BJ (cell line): ENCODE measurements around the gene PARD6G. TPM values are rescaled to one million over a fixed set of nuclear protein-coding genes. Genes with fewer than 3 reads are reported as not detected.

Experiments used
- CTCF ChIA-PET: fragments of 350-600 bp; formaldehyde crosslinking; extraction: SDS; loops from one replicate; lab custom pipeline; 2021; ENCODE audit warnings: antibody characterized with exemption, inconsistent platforms; lab: Yijun Ruan, JAX
- POLR2A ChIA-PET: fragments of 300-600 bp; sonication (Branson Sonifier 250); formaldehyde crosslinking; extraction: SDS; loops from one replicate; lab custom pipeline; 2021; ENCODE audit warnings: antibody characterized with exemption; lab: Charles Lee
- DNase-seq: peaks from one replicate; pipeline ENCODE4 v3.0.0-alpha.2; 2011; ENCODE audit warnings: low read depth
- H3K27me3 ChIP-seq: 2 replicates; pipeline ENCODE4 v1.6.0; 2011; ENCODE audit warnings: low read length; ENCODE audit not compliant: control insufficient read depth, insufficient read depth
- H3K36me3 ChIP-seq: 2 replicates; pipeline ENCODE4 v1.5.1; 2011; ENCODE audit warnings: low read length; ENCODE audit not compliant: control insufficient read depth, insufficient read depth
- H3K4me3 ChIP-seq: 2 replicates; pipeline ENCODE4 v1.5.1; 2011; ENCODE audit warnings: low read depth, mild to moderate bottlenecking, control low read depth, low read length
- polyA plus RNA-seq: library from polyadenylated mRNA; depleted of rRNA; stranded (reverse); fragments of >200 nt; gene quantifications from 2 replicates; pipeline ENCODE4 v1.2.3, GENCODE V29; 2011
- TF ChIP-seq, protein P1 (sequence below): IDR thresholded peaks from 2 replicates; pipeline ENCODE4 v1.5.1; 2011; ENCODE audit warnings: low read depth, mild to moderate bottlenecking, control low read depth, inconsistent platforms, low read length, moderate library complexity; ENCODE audit not compliant: insufficient read depth

Gene PARD6G
- polyA plus RNA-seq, 1 experiment, result 0.96 TPM

DNA sequence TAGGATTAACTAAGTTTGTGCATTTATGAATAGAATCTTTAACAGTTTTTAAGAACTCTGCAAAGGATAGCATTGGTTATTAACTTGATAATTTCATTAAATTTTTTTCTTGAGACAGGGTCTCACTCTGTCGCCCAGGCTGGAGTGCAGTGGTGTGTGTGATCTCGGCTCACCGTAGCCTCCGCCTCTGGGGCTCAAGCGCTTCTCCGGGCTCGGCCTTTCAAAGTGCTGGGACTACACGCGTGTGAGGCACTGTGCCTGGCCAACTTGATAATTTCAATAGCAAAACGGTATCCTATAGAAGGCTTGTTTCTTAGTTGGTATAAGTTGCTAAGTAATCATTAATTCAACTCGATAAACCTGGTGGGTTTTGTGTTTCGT is 100.3 kb downstream of the PARD6G start:
- ChIA-PET CTCF (interaction anchor here (6.3 kb wide), 1 partner anchor 10 kb away, joined by 43 read pairs; no protein-coding TSS in a partner anchor), POLR2A (no interaction called here)
- H3K27me3 ChIP-seq, result no peaks in the 10 kb centered on the region
- no peaks in the 10 kb centered on the region for H3K36me3 ChIP-seq
- DNase-seq, result no peak
- peak overlapping the region; percentile 66 for H3K4me3 ChIP-seq
- TF ChIP-seq, protein P1, sequence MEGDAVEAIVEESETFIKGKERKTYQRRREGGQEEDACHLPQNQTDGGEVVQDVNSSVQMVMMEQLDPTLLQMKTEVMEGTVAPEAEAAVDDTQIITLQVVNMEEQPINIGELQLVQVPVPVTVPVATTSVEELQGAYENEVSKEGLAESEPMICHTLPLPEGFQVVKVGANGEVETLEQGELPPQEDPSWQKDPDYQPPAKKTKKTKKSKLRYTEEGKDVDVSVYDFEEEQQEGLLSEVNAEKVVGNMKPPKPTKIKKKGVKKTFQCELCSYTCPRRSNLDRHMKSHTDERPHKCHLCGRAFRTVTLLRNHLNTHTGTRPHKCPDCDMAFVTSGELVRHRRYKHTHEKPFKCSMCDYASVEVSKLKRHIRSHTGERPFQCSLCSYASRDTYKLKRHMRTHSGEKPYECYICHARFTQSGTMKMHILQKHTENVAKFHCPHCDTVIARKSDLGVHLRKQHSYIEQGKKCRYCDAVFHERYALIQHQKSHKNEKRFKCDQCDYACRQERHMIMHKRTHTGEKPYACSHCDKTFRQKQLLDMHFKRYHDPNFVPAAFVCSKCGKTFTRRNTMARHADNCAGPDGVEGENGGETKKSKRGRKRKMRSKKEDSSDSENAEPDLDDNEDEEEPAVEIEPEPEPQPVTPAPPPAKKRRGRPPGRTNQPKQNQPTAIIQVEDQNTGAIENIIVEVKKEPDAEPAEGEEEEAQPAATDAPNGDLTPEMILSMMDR, result no peak

GRCh38 chr18:80145196-80145804 is 102.0 kb downstream of the PARD6G start:
- H3K4me3 ChIP-seq, result no peak overlapping the region
- no peak for DNase-seq
- CTCF ChIA-PET, result interaction anchor here (0.8 to 6.3 kb wide), 2 partner anchors 12 to 160 kb away, joined by 3 to 43 read pairs; no protein-coding TSS in a partner anchor
- no peaks in the 10 kb centered on the region for H3K27me3 ChIP-seq
- peaks cover 2% of the 10 kb centered on the region for H3K36me3 ChIP-seq
- POLR2A ChIA-PET, result no interaction called here
- TF ChIP-seq, protein P1, result no peak

- H3K27me3 ChIP-seq, result no peaks in the 10 kb centered on the region
- no peak overlapping the region for H3K4me3 ChIP-seq
- ChIA-PET CTCF (interaction anchor here (1.3 to 6.3 kb wide), 2 partner anchors 13 to 210 kb away, joined by 3 to 43 read pairs; no protein-coding TSS in a partner anchor), POLR2A (no interaction called here)
- DNase-seq, result no peak
- peaks cover 2% of the 10 kb centered on the region for H3K36me3 ChIP-seq
- TF ChIP-seq, protein P1, result no peak
These were observed 103.4 kb downstream of the PARD6G start for GRCh38 chr18:80143881-80144280.

- ChIA-PET POLR2A (no interaction called here), CTCF (interaction anchor here (1.3 kb wide), 1 partner anchor 18 kb away, joined by 3 read pairs; no protein-coding TSS in a partner anchor)
- DNase-seq, result no peak
- Histone ChIP-seq H3K27me3 (no peaks in the 10 kb centered on the region), H3K4me3 (no peak overlapping the region), H3K36me3 (peaks cover 16% of the 10 kb centered on the region)
- TF ChIP-seq, protein P1, result no peak
These were observed 106.8 kb downstream of the PARD6G start for GRCh38 chr18:80140455-80140985.

DNA sequence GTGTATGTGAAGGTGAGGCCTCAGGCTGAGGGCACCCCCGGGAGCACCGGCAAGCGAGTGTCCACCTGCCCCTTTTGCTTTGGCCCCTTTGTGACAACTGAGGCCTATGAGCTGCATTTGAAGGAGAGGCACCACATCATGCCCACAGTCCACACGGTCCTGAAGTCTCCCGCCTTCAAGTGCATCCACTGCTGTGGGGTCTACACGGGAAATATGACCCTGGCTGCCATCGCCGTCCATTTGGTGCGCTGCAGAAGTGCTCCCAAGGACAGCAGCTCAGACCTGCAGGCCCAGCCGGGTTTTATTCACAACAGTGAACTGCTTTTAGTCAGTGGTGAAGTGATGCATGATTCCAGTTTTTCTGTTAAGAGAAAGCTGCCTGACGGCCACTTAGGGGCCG is 109.3 kb downstream of the PARD6G start:
- CTCF ChIA-PET, result interaction anchor here (1.3 kb wide), 1 partner anchor 11 kb away, joined by 5 read pairs; no protein-coding TSS in a partner anchor
- peaks cover 18% of the 10 kb centered on the region for H3K36me3 ChIP-seq

More for the DNA sequence above, 109.3 kb downstream of the PARD6G start:
- TF ChIP-seq, protein P1, result no peak
- Histone ChIP-seq H3K27me3 (no peaks in the 10 kb centered on the region), H3K4me3 (no peak overlapping the region)
- no peak for DNase-seq
- POLR2A ChIA-PET, result no interaction called here
